CD4-positive, alpha-beta T cell treated with Interleukin-15 for 1 hour (primary cell): ENCODE measurements around the gene TCP11.

ENCODE experiments used
- DNase-seq: peaks from one replicate; pipeline ENCODE4 v3.0.0-alpha.2; 2020

The TCP11 gene

GRCh38 chr6:35170891-35171290 is 29.8 kb upstream of the TCP11 start:
- no peak for DNase-seq

GRCh38 chr6:35170166-35170565 is 29.0 kb upstream of the TCP11 start:
- DNase-seq: no peak

GRCh38 chr6:35168461-35168861 is 27.3 kb upstream of the TCP11 start:
- no peak for DNase-seq

- DNase-seq: no peak
These were observed 26.4 kb upstream of the TCP11 start for GRCh38 chr6:35167505-35167904.

- DNase-seq: no peak
These were observed 25.4 kb upstream of the TCP11 start for GRCh38 chr6:35166520-35166919.

GRCh38 chr6:35166116-35166515 is 25.0 kb upstream of the TCP11 start:
- DNase-seq: no peak

GRCh38 chr6:35165630-35166071 is 24.5 kb upstream of the TCP11 start:
- no peak for DNase-seq

GRCh38 chr6:35164868-35165267 is 23.7 kb upstream of the TCP11 start:
- no peak for DNase-seq

GRCh38 chr6:35164277-35164676 is 23.1 kb upstream of the TCP11 start:
- DNase-seq: no peak

- no peak for DNase-seq
These were observed 22.7 kb upstream of the TCP11 start for GRCh38 chr6:35163836-35164235.

- no peak for DNase-seq
These were observed 20.9 kb upstream of the TCP11 start for GRCh38 chr6:35161776-35162607.

- DNase-seq: no peak
These were observed 20.1 kb upstream of the TCP11 start for GRCh38 chr6:35161266-35161665.

GRCh38 chr6:35160642-35161041 is 19.5 kb upstream of the TCP11 start:
- no peak for DNase-seq

- no peak for DNase-seq
These were observed 17.4 kb upstream of the TCP11 start for GRCh38 chr6:35158520-35158919.

- no peak for DNase-seq
These were observed 13.8 kb upstream of the TCP11 start for GRCh38 chr6:35154947-35155346.

GRCh38 chr6:35154262-35154661 is 13.1 kb upstream of the TCP11 start:
- DNase-seq: no peak

GRCh38 chr6:35152067-35152707 is 11.0 kb upstream of the TCP11 start:
- no peak for DNase-seq

- no peak for DNase-seq
These were observed 10.3 kb upstream of the TCP11 start for GRCh38 chr6:35151466-35151865.

GRCh38 chr6:35149891-35150566 is 8.9 kb upstream of the TCP11 start:
- DNase-seq: no peak

- no peak for DNase-seq
These were observed 7.1 kb upstream of the TCP11 start for GRCh38 chr6:35148167-35148741.

GRCh38 chr6:35147486-35147885 is 6.3 kb upstream of the TCP11 start:
- DNase-seq: no peak

- no peak for DNase-seq
These were observed 5.9 kb upstream of the TCP11 start for GRCh38 chr6:35147026-35147425.

GRCh38 chr6:35146453-35146852 is 5.3 kb upstream of the TCP11 start:
- no peak for DNase-seq

GRCh38 chr6:35145757-35146156 is 4.6 kb upstream of the TCP11 start:
- DNase-seq: no peak
